Naive thymus-derived CD8-positive, alpha-beta T cell (primary cell): Measurements from ENCODE around the gene EPS8. TPM values are rescaled to one million over a fixed set of nuclear protein-coding genes. Genes with fewer than 3 reads are reported as not detected.

ENCODE experiments used
- ATAC-seq, 2 donors: fragments of 150-1000 bp; cut with Tn5 transposase in 1 of 2; sonication (Bioruptor Pico), chemical (Tn5 transposase) in 1 of 2; 1 replicate in 1 of 2; 2 replicates in 1 of 2; pipeline ENCODE4 v1.10.0; 2021; ENCODE audit warnings: mild to moderate bottlenecking in 2 of 2, moderate library complexity in 2 of 2
- POLR2A ChIA-PET: fragments of 350-600 bp; sonication (Branson Sonifier 250); formaldehyde crosslinking; loops from one replicate; lab custom pipeline; 2021; ENCODE audit warnings: antibody characterized with exemption; lab: Charles Lee
- DNase-seq, 10 donors: peaks; one replicate each; pipeline versions ENCODE4 v3.0.0 to v3.0.0-alpha.2; 2020 to 2022
- H3K27ac Mint-ChIP-seq, 10 donors: one replicate each; pipeline ENCODE4 v1.8.0; 2020 to 2022; ENCODE audit warnings: mild to moderate bottlenecking in 10 of 10, mixed read lengths in 10 of 10, moderate library complexity in 4 of 10, inconsistent platforms in 1 of 10
- H3K27me3 Mint-ChIP-seq, 5 donors: one replicate each; pipeline ENCODE4 v1.8.0; 2021 to 2022; ENCODE audit warnings: mixed read lengths in 5 of 5
- H3K36me3 Mint-ChIP-seq, 3 donors: one replicate each; pipeline ENCODE4 v1.8.0; 2020 to 2022; ENCODE audit warnings: mixed read lengths in 3 of 3, mild to moderate bottlenecking in 2 of 3, inconsistent platforms in 1 of 3
- H3K4me1 Mint-ChIP-seq, 4 donors: one replicate each; pipeline ENCODE4 v1.8.0; 2021 to 2022; ENCODE audit warnings: mixed read lengths in 4 of 4
- H3K4me3 Mint-ChIP-seq, 10 donors: one replicate each; pipeline ENCODE4 v1.8.0; 2020 to 2022; ENCODE audit warnings: mild to moderate bottlenecking in 10 of 10, mixed read lengths in 10 of 10, moderate library complexity in 6 of 10, inconsistent platforms in 1 of 10
- H3K9me3 Mint-ChIP-seq, 9 donors: one replicate each; pipeline ENCODE4 v1.8.0; 2020 to 2022; ENCODE audit warnings: mixed read lengths in 9 of 9, mild to moderate bottlenecking in 3 of 9, inconsistent platforms in 1 of 9, moderate library complexity in 1 of 9
- polyA plus RNA-seq, 3 donors: library from polyadenylated mRNA; unstranded; fragments of 300-500 nt; fragmentation: Illumina TruSeq; gene quantifications; one replicate each; pipeline ENCODE4 v1.2.3, GENCODE V29; 2021
- total RNA-seq, 8 experiments: library from RNA in 2 of 8; stranded (reverse) in 2 of 8; gene quantifications; one replicate each; pipeline ENCODE4 v1.2.3 and lab custom pipeline; 2021 to 2026

Gene EPS8
- total and polyA plus RNA-seq, 5 experiments from 2014 or later, result 0.81 to 1.6 (median 1.2) TPM

GRCh38 chr12:15818418-15818817 lies 29.2 kb upstream of the EPS8 start:
- POLR2A ChIA-PET, result no interaction called here
- no peak overlapping the region for H3K27ac Mint-ChIP-seq
- peaks cover 0 to 10% (median 4%) of the 10 kb centered on the region in 9 donors for H3K9me3 Mint-ChIP-seq
- no peak overlapping the region for H3K4me3 Mint-ChIP-seq
- ATAC-seq (no peak), DNase-seq (no peak)
- H3K36me3 Mint-ChIP-seq, result peaks cover 0 to 4% (median 0%) of the 10 kb centered on the region in 3 donors
- no peaks in the 10 kb centered on the region for H3K4me1 Mint-ChIP-seq
- peaks cover 2 to 24% (median 8%) of the 10 kb centered on the region in 5 donors for H3K27me3 Mint-ChIP-seq

GRCh38 chr12:15815730-15816129 lies 26.5 kb upstream of the EPS8 start:
- H3K9me3 Mint-ChIP-seq, result peaks cover 0 to 10% (median 4%) of the 10 kb centered on the region in 9 donors
- H3K36me3 Mint-ChIP-seq, result peaks cover 0 to 4% (median 0%) of the 10 kb centered on the region in 3 donors
- H3K4me1 Mint-ChIP-seq, result no peaks in the 10 kb centered on the region
- no peak overlapping the region for H3K27ac Mint-ChIP-seq
- DNase-seq (no peak), ATAC-seq (no peak)
- H3K27me3 Mint-ChIP-seq, result peaks cover 7 to 36% (median 15%) of the 10 kb centered on the region in 5 donors
- no peak overlapping the region for H3K4me3 Mint-ChIP-seq
- POLR2A ChIA-PET, result no interaction called here

- no peaks in the 10 kb centered on the region for H3K36me3 Mint-ChIP-seq
- POLR2A ChIA-PET, result no interaction called here
- no peaks in the 10 kb centered on the region for H3K4me1 Mint-ChIP-seq
- no peak overlapping the region for H3K4me3 Mint-ChIP-seq
- H3K9me3 Mint-ChIP-seq, result no peaks in the 10 kb centered on the region
- ATAC-seq, result no peak
- H3K27ac Mint-ChIP-seq, result no peak overlapping the region
- no peak for DNase-seq
- H3K27me3 Mint-ChIP-seq, result peaks cover 5 to 18% (median 10%) of the 10 kb centered on the region in 5 donors
Measured at GRCh38 chr12:15811214-15812127, 22.3 kb upstream of the EPS8 start.

- no peaks in the 10 kb centered on the region for H3K4me1 Mint-ChIP-seq
- no peak for DNase-seq
- POLR2A ChIA-PET, result no interaction called here
Measured at GRCh38 chr12:15808652-15809051, 19.5 kb upstream of the EPS8 start.

GRCh38 chr12:15808250-15808649 lies 19.1 kb upstream of the EPS8 start:
- peaks cover 4 to 10% (median 6%) of the 10 kb centered on the region in 5 donors for H3K27me3 Mint-ChIP-seq
- H3K9me3 Mint-ChIP-seq, result no peaks in the 10 kb centered on the region
- H3K4me3 Mint-ChIP-seq, result no peak overlapping the region
- no peaks in the 10 kb centered on the region for H3K4me1 Mint-ChIP-seq
- H3K36me3 Mint-ChIP-seq, result no peaks in the 10 kb centered on the region
- no peak overlapping the region for H3K27ac Mint-ChIP-seq
- no peak for ATAC-seq
- POLR2A ChIA-PET, result no interaction called here
- no peak for DNase-seq

More at GRCh38 chr12:15808652-15809051, 19.5 kb upstream of the EPS8 start:
- Mint-ChIP-seq H3K27me3 (peaks cover 5 to 14% (median 9%) of the 10 kb centered on the region in 5 donors), H3K9me3 (no peaks in the 10 kb centered on the region), H3K36me3 (no peaks in the 10 kb centered on the region), H3K4me3 (no peak overlapping the region), H3K27ac (no peak overlapping the region)
- no peak for ATAC-seq

GRCh38 chr12:15806826-15807225 lies 17.6 kb upstream of the EPS8 start:
- ATAC-seq (no peak), DNase-seq (no peak)

GRCh38 chr12:15801770-15802744 lies 12.9 kb upstream of the EPS8 start:
- ATAC-seq, result no peak
- DNase-seq, result no peak
- Mint-ChIP-seq H3K4me1 (no peaks in the 10 kb centered on the region), H3K27ac (no peak overlapping the region), H3K27me3 (peaks cover 1 to 12% (median 7%) of the 10 kb centered on the region in 5 donors), H3K36me3 (no peaks in the 10 kb centered on the region), H3K9me3 (no peaks in the 10 kb centered on the region), H3K4me3 (no peak overlapping the region)
- POLR2A ChIA-PET, result no interaction called here

More at GRCh38 chr12:15806826-15807225, 17.6 kb upstream of the EPS8 start:
- Mint-ChIP-seq H3K4me1 (no peaks in the 10 kb centered on the region), H3K36me3 (no peaks in the 10 kb centered on the region), H3K9me3 (no peaks in the 10 kb centered on the region), H3K27ac (no peak overlapping the region), H3K27me3 (peaks cover 0 to 8% (median 0%) of the 10 kb centered on the region in 5 donors), H3K4me3 (no peak overlapping the region)
- POLR2A ChIA-PET, result no interaction called here

GRCh38 chr12:15800278-15800677 lies 11.1 kb upstream of the EPS8 start:
- Mint-ChIP-seq H3K9me3 (no peaks in the 10 kb centered on the region), H3K4me1 (no peaks in the 10 kb centered on the region), H3K36me3 (no peaks in the 10 kb centered on the region), H3K4me3 (no peak overlapping the region), H3K27me3 (peaks cover 1 to 15% (median 8%) of the 10 kb centered on the region in 5 donors), H3K27ac (no peak overlapping the region)
- ATAC-seq, result no peak
- POLR2A ChIA-PET, result no interaction called here
- no peak for DNase-seq

GRCh38 chr12:15797818-15798217 lies 8.6 kb upstream of the EPS8 start:
- Mint-ChIP-seq H3K4me1 (no peaks in the 10 kb centered on the region), H3K4me3 (no peak overlapping the region), H3K9me3 (peaks cover 0 to 4% (median 0%) of the 10 kb centered on the region in 9 donors), H3K36me3 (peaks cover 0 to 4% (median 0%) of the 10 kb centered on the region in 3 donors), H3K27ac (peak overlapping the region in 1 of 10 donors; percentile 59), H3K27me3 (peaks cover 2 to 20% (median 12%) of the 10 kb centered on the region in 5 donors)
- ATAC-seq, result no peak
- no peak for DNase-seq
- POLR2A ChIA-PET, result interaction anchor here (0.7 to 1.2 kb wide), 2 partner anchors 9 to 193 kb away, joined by 4 to 7 read pairs; partner anchors contain the start of gene EPS8

GRCh38 chr12:15796493-15797141 lies 7.4 kb upstream of the EPS8 start:
- no peak for DNase-seq

GRCh38 chr12:15794836-15795235 lies 5.6 kb upstream of the EPS8 start:
- Mint-ChIP-seq H3K4me3 (no peak overlapping the region), H3K36me3 (peaks cover 0 to 4% (median 0%) of the 10 kb centered on the region in 3 donors), H3K4me1 (peaks cover 2 to 6% (median 4%) of the 10 kb centered on the region in 4 donors), H3K27ac (no peak overlapping the region), H3K27me3 (peaks cover 6 to 30% (median 12%) of the 10 kb centered on the region in 5 donors), H3K9me3 (peaks cover 0 to 4% (median 0%) of the 10 kb centered on the region in 9 donors)
- DNase-seq (no peak), ATAC-seq (no peak)
- POLR2A ChIA-PET, result interaction anchor here (0.5 kb wide), 1 partner anchor 334 kb away, joined by 3 read pairs; no protein-coding TSS in a partner anchor

More at GRCh38 chr12:15796493-15797141, 7.4 kb upstream of the EPS8 start:
- peaks cover 0 to 4% (median 0%) of the 10 kb centered on the region in 9 donors for H3K9me3 Mint-ChIP-seq
- peaks cover 0 to 4% (median 0%) of the 10 kb centered on the region in 3 donors for H3K36me3 Mint-ChIP-seq
- no peak overlapping the region for H3K27ac Mint-ChIP-seq
- H3K4me1 Mint-ChIP-seq, result no peaks in the 10 kb centered on the region
- no peak overlapping the region for H3K4me3 Mint-ChIP-seq
- ATAC-seq, result no peak
- POLR2A ChIA-PET, result no interaction called here
- peaks cover 4 to 27% (median 12%) of the 10 kb centered on the region in 5 donors for H3K27me3 Mint-ChIP-seq

- H3K36me3 Mint-ChIP-seq, result peaks cover 0 to 4% (median 0%) of the 10 kb centered on the region in 3 donors
- POLR2A ChIA-PET, result interaction anchor here (0.5 kb wide), 1 partner anchor 333 kb away, joined by 3 read pairs; no protein-coding TSS in a partner anchor
- DNase-seq (no peak), ATAC-seq (no peak)
- H3K9me3 Mint-ChIP-seq, result peaks cover 0 to 4% (median 0%) of the 10 kb centered on the region in 9 donors
- H3K27ac Mint-ChIP-seq, result no peak overlapping the region
- peaks cover 2 to 30% (median 11%) of the 10 kb centered on the region in 5 donors for H3K27me3 Mint-ChIP-seq
- H3K4me1 Mint-ChIP-seq, result peaks cover 3 to 8% (median 6%) of the 10 kb centered on the region in 4 donors
- no peak overlapping the region for H3K4me3 Mint-ChIP-seq
Measured at GRCh38 chr12:15794196-15794595, 5.0 kb upstream of the EPS8 start.
